HG03342 (cell line): ENCODE data around the gene FAM163B.

ENCODE experiments used
- ATAC-seq: cut with Tn5 transposase; IDR thresholded peaks from one replicate; pipeline ENCODE4 v1.9.1; 2021; ENCODE audit warnings: mild to moderate bottlenecking, moderate library complexity; ENCODE audit not compliant: unreplicated experiment

Gene FAM163B

DNA sequence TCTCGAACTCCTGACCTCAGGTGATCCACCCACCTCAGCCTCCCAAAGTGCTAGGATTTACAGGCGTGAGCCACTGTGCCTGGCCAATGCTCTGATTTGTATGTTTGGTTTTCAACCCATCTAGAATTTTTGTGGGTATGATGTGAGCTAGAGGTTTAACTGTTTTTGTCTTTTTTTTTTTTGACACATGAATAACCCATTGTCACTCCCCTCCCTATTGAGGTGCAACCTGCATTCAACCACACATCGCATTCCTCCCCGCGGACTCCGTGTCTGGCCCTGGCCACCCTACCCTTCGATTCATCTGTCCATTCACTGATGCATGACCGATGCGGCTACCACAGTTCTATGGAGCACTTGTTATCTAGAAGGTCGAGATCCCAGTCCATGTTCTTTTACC is 9.5 kb upstream of the FAM163B start:
- ATAC-seq, result no peak

DNA sequence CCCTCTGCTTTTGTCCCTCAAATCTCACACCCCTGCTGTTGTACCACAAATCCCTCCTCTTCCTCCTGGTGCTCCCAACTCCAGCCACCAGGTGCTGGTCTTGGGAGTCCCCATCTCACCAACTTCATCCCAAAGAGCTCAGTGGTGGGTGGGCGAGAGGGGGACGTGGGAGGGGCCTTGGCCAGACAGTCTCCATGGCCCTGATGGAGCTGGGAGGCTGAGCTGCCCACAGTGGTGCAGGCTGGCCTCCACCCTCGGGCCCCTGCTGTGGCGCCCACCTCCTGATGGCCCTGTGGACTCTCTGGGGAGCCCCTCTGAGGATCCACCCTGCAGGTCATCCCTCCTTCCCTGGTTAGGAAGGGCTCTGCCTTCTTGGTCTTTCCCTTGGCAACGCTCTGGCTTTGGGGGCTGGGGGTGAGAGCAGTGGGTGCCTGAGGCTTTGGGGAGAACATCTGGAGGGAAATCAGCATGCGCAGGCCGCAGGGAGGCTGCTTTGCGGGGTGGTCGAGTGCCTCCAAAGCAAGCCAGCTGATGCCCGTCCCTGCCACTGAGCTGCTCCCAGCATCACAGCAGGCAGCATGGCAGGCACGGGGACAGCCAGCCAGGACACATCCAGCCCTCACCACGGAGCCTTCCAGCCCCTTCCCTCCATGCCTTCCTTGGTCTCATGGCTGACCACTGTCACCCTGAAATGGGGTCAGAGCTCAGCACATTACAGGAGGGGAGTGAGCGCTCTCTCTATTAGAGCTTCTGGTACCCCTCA is 7.6 kb upstream of the FAM163B start:
- no peak for ATAC-seq

DNA sequence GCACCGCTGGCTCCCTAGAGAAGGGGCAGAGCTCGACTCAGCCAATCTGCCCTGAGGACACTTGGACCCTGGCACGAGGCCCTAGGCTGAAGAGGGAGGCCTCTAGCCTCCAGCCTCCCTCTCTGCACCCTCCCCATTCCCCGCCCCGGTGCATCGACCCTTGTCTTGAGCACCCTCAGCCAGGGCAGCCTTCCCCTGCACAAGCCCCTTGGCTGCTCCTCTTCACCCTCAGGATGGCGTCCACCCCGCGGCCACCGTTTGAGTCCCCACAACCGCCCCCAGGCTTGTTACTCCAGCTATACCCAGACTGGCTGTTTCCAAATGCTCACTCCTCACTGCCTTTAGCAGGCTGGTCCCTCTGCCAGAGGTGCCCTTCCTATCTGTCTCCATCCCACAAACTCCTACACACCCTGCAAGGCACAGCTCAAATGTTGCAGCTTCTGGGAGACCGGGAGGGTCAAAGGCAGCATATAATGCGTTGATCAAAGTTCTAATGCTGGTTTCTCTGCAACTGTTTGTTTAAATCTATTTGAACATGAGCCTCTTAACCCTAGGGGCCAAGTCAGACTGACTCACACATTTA is 6.5 kb upstream of the FAM163B start:
- no peak for ATAC-seq

DNA sequence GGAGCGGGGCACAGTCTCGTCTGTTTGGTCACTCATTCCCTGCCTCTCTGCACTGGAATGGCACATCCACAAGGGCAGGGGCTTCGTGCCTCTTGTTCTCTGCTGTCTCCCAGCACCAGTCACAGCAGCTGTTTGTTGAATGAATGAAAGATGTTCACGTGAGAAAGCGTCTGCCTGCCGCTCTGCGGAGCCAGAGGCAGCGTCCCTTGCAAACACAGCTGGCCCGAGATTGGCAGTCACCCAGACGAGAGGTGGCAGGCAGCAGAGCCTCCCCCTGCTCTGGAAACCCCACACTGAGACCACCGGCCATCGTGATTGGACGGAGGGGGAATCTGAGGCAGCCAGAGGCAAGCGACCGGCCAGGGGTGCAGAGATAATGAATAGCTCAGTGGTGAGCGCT is 6.0 kb upstream of the FAM163B start:
- no peak for ATAC-seq

DNA sequence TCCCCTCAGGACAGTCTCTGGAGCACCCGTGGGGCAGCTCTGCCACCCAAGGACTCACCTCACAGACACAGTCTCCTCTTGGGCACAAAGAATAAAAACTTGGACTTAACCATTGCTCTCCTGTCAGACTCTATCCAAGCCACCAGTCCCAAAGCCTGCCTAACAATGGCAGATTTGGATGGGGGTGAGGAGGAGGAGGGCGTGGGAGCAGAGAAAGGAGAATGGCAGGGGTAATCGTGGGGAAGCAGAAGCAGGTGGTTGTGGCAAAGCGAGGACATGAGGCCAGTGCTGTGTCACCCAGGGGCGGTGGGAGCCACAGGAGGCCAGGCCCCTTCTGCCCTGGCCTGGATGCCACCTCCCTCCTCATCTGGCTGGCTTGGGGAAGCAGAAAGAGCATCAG is 5.5 kb upstream of the FAM163B start:
- ATAC-seq, result no peak

DNA sequence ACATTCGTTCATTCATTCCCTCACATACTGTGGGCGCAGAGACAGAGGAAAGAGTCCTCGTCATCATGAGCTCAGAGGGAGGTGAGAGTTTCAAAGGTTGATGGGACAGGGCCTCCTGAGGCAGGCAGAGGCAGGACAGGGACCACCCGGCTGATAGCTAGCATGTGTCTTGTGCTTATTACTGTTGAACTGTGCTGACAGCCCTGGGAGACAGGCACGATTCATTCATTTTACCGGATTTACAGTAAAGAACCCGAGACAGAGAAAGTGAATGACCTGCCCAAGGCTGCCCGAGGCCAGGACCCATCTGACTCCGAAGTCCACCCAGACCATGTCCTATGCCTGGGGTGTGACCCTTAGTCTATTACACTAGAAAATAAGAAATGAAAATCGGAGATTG is 4.9 kb upstream of the FAM163B start:
- ATAC-seq, result no peak

DNA sequence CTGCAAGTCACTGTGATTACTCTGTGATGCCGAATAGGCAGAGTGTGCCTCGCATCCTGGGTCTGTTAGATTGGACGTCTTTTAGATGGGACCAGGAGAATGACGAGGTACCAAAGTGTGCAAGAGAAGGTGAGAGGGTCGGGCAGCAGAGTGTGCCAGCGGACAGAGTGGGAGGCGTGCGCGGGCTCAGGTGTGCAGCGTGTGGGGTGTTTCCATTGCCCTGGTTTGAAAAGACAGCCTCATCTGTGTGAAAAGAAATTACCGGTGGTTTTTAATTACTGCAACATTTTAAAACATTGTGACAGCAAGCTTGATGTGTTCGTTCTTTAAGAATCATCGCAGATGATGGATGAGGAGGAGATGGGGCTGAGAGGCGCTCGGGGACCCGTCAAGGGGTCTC is 4.2 kb upstream of the FAM163B start:
- ATAC-seq, result no peak

DNA sequence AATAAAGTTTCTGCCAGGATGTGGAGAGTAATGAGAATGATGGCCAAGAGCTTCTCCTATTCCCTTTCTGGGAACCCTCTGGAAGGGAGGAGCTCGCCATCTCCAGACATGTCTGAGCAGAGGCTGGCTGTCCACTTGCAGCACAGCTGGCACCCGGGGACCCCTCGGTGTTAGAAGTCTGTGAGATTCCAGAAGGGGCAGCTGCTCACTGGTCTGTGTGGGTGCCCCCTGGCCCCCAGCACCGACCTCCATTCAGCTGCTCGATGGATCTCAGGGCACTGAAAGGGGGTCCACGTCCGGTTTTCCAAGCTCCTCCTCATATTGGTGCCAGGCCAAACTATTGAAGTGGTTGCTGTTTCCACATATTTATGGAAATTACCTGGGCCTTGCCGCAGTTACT is 3.6 kb upstream of the FAM163B start:
- ATAC-seq, result no peak

DNA sequence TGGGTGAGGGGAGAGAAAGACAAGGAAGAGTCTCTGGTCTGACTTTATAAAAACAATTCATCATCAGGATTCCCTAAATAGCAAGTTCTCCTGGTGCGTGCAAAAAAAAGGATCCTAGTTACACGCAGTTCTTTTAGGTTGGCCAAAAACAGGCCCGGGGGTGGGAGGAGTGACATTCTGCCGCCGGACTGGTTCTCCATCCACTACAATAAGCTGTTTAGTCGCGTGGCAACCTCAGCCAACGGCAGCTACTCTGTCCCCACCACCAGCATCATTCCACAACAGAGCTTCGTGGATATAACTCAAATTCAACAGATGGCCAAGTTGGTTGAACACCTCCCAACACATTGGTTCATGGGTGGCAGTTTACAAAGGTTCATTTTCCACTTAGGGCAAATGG is 2.9 kb upstream of the FAM163B start:
- ATAC-seq, result no peak

DNA sequence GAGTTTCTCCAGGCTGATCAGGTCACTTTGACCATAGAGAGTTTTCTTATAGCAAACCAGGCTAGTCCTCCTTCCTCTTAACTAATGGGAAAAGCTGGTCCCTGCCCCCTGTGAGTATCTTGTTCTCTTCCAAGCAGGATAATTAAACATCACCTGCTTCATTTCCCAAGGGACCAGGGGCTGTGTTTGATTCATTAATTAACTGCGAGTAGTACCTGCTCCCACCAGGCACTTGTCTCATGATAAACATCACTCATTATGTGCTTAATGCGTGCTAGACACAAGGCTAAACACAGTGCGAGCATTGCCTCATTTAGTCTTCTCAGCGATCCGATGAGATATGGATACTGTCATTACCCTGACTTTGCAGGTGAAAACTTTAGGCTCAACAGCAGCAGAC is 1.7 kb upstream of the FAM163B start:
- no peak for ATAC-seq

DNA sequence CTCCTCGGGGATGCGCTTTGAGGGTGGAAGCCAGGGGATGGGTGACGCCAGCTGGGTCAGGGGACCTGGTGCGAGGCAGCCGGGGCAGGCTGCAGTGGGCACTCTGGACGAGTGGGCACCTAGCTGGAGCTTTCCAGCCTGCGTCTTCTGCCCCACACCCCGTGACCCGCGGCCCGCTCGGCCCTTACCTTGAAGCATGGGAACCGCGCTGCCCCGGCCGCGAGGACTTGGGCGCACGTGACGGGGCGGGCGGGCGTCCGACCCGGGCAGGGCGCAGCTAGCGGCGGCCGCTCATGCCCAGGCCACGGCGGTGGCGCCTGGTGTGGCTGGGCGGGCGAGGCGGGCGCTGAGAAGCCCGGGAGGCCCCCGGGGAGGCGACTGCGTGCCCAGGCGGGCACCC is 300 bp downstream of the FAM163B start:
- ATAC-seq, result no peak

DNA sequence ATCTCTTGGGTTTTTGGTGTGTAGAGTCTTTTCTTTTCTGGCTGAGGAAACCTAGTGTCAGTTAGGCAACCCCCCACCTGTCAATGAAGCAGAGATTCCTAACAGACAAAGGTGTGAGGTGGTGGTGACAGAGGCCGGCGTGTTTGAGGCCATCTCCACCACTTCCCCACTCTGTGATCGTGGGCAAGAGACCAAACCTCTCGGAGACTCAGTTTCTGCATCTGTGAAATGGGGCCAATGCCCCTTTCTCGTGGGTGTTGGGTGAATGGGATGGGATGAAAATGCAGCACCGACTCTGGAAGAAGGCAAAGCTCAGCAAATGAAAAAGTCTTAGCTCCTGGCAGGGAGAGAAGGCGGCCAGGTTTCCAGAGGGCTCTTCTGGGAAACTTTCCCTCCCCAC is 807 bp downstream of the FAM163B start:
- ATAC-seq, result no peak

DNA sequence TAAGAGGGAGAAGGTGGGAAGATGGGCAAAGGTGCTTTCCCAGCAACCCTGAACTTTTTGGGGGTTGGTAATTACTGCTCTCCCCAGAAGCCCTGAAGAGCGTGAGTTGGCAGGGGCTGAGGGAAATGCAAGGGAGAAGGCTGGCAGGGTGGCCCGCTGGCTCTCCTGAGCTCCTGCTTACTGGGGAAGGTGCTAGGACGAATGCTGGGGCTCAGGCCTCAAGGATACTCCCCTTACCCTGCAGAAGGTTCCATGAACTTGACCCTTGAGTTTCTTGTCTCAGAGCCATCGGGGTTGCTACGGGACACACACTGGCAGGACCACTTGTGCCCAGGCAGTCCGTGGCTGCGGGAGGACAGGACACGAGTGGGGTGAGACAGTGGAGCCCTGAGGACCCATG is 1.2 kb downstream of the FAM163B start:
- no peak for ATAC-seq

DNA sequence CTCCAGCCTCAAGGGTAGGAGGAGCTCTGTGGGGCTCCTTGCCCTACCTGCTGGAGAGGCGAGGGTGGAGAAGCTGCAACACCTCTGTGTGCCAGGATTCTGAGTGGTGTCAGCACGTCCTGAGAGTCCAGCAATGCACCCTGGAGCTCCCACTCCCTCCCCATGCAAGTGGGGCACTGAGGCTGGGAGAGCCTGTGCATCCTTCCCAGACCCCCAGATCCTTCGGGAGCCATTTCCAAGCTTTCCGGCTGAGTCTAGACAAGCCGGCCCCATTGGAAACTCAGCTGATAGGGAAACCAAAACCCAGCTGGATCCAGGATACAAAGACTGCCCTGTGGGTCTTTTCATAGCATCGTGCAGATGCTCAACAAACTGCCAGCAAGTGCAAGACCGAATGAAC is 1.8 kb downstream of the FAM163B start:
- ATAC-seq, result no peak

DNA sequence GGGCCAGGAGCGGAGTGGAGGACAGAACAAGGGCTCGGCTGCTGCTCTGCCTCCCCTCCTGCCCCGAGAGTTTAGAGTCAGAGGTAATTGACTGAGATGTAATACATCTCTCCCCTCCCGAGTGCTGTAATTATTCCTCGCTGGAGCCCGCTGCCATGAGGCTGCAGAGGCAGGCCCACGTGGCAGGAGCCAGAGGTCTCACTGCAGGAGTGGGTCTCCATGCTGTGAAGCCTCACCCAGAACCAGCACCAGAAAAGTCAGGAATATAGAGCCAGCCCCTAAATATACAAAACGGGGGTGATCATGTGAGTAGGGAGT is 2.5 kb downstream of the FAM163B start:
- ATAC-seq, result no peak

DNA sequence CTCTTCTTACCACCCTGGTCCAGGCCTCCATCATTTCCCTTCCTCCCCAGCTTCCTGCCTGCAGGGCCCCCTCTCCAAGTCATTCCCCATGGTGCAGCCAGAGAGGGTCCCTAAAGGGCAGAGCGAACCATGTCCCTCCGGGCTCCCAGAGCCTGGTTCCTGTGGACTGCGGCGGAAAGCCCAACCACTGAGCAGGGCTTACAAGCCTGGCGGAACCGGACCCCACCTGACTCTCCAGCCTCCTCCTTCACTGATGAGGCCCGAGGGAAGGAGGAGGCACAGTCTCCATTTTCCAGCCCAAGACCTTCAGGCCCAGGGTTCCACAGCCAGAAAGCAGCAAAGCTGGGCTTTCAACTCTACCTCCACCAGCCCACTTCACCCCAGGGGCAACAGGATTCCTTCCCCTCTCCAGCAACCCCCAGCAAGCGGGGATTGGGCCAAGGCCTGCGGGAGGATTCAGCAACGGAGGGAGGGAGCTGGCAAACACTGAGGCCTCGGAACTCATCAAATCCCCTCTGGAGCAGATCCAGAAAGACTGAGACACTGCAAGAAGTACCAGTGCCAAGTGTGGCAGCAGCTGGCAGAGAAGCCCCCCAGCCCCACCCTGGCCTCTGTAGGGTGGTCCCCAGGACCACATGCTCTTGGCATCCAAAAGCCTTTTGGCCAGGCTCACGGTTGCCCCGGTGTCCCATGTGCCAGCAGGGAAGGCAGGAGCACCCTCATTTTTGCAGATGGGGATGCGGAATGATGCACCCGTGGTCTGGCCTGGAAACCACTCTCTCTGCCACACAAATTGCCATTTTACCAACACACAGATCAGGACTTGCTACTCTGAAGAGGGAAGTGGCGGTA is 3.1 kb downstream of the FAM163B start:
- ATAC-seq, result no peak

DNA sequence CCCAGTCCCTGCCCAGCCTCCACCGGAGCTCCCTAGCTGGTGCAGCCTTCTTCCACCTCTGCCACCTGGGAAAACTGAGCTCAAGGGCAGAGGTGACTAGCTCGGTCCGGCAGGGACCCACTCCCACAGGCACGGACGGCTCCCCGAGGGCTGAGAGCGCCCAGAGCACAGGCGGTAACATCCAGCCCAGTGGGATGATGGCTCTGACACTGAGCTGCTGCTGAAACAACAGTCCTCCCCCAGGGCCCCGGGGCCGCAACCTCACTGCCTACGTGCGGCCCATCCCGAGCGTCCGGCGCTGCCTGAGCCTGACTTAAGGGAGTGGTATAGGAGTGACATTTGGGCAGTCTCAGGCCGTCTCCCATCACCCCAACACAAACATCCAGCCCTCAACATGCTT is 3.7 kb downstream of the FAM163B start:
- no peak for ATAC-seq

DNA sequence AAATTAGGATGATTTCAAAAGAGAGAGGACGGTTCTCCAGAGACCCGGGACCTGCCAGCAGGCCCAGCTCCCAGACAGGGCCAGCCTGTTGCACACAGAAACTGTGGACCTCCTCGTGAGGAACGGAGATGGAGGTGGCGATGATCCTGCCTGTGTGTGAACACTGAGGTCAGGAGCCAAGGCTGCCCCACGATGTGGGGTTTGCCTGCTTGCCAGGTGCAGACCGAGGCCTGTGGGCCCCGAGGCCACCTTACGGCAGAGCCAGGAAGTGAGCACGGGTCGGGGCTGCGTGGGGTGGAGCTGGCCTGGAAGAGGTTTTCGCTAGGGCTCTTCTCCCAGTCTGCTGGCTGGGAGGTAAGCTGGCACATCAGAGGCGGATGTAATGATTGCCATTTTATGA is 4.3 kb downstream of the FAM163B start:
- no peak for ATAC-seq

DNA sequence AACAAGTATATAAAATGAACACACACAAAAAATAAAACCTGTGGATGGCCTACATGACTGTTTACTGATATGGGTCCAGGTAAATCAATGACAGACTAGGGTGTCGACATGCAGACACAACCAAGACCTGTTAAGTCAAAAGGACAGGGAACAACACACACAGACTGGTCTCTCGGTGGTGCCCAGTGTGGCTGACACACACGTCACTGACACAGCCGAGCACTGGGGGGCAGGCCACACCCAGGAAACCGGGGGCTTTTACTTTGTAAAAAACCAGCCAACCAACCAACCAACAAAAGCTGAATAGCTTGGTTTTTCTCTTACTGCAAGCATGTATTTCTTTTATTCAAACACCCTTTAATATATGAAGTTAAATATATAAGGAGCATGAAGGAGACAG is 5.0 kb downstream of the FAM163B start:
- ATAC-seq, result no peak

DNA sequence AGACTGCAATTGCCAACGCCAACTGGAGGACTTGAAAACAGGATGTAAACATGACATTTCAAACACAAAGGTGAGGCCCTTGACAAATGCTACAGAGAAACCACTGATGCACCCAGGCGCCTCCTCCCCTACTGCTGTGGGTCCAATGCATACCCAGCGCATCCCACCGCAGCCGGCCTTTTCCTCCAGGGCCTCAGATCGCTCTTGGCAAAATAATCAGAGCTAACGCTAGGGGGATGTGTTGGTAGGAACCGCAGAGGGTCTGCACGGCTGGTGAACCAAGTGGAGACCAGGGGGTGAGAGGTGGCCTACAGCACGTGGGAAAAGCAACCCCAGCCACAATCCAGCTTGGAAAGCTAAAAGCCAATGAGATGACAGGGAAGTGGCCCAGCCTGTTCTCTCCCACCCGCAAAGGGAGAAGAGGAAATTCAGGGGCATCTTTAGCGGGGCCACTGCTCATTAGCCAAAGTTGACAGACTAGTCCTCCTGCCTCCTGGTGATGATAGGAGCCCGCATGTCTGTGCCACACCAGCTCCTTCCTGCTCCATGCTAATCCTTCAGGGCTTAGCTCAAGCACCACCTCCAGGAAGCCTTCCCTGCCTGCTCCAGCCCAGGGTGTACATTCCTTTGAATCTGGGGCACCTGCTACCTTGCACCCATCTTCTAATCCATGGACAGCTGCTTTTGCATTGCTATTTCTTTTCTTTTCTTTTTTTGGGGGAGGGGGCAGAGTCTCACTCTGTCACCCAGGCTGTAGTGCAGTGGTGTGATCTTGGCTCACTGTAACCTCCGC is 5.9 kb downstream of the FAM163B start:
- no peak for ATAC-seq

DNA sequence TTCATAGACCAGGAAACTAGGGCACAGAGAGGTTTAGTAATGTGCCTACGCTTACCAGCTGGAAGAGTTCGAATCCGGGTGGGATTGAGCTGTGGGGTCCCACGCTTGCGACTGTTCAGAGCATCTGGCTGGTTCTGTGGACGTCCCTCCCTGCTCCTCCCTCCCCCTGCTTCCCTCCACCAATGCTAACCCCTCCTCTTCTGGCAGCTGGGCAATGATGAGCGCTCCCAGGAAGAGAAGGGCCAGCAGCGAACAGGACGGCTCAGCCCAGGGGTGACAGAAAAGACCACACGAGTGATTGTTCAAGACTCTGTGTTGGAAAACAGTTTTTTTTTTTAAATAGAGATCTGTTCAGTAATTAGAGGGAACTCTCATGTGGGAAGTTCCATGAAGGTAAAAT is 6.9 kb downstream of the FAM163B start:
- no peak for ATAC-seq
